HG03558 (cell line): ENCODE measurements around the gene BGLAP.

Experiments used
- ATAC-seq: cut with Tn5 transposase; IDR thresholded peaks from one replicate; pipeline ENCODE4 v1.9.1; 2021; ENCODE audit warnings: moderate number of reproducible peaks; ENCODE audit not compliant: unreplicated experiment; ENCODE audit errors: extremely low read depth

The BGLAP gene

GRCh38 chr1:156286061-156286460, 44.1 kb downstream of the BGLAP start:
- ATAC-seq = no peak

- ATAC-seq = no peak
These were observed 47.9 kb downstream of the BGLAP start for GRCh38 chr1:156289857-156290256.

GRCh38 chr1:156291226-156292061, 49.5 kb downstream of the BGLAP start:
- ATAC-seq = no peak
